Keratinocyte (primary cell): ENCODE data around the gene SSNA1. TPM values are rescaled to one million over a fixed set of nuclear protein-coding genes. Genes with fewer than 3 reads are reported as not detected.
A peak's percentile ranks its signal among the peaks of the same experiment; 100 is the strongest.

ENCODE experiments used
- DNase-seq: peaks from one replicate; pipeline ENCODE4 v3.0.0-alpha.2; 2011; ENCODE audit warnings: low read depth, missing footprints, low spot score
- FAIRE-seq: peaks from 2 replicates; lab custom pipeline; 2011; peaks lifted over from hg19 to GRCh38; lab: Jason Lieb, UNC
- H2AFZ ChIP-seq: 2 replicates; pipeline ENCODE4 v1.6.0; 2012; ENCODE audit warnings: low read length, control low read depth, inconsistent platforms; ENCODE audit not compliant: control insufficient read depth
- H3K27ac ChIP-seq: 2 replicates; pipeline ENCODE4 v1.5.1; 2011; ENCODE audit warnings: low read length; ENCODE audit not compliant: control insufficient read depth, insufficient read depth
- H3K27me3 ChIP-seq: 3 replicates; pipeline ENCODE4 v1.6.0; 2011; ENCODE audit warnings: low read length; ENCODE audit not compliant: control insufficient read depth, insufficient read depth; ENCODE audit errors: extremely low read depth
- H3K36me3 ChIP-seq, 2 experiments: 2 replicates in 1 of 2; 3 replicates in 1 of 2; pipeline ENCODE4 v1.5.1; 2011; ENCODE audit warnings: low read length in 2 of 2, mild to moderate bottlenecking in 1 of 2; ENCODE audit not compliant: control insufficient read depth in 2 of 2, insufficient read depth in 2 of 2; ENCODE audit errors: extremely low read depth in 1 of 2
- H3K4me1 ChIP-seq: 3 replicates; pipeline ENCODE4 v1.5.1; 2011; ENCODE audit warnings: low read length; ENCODE audit not compliant: control insufficient read depth, insufficient read depth; ENCODE audit errors: extremely low read depth
- H3K4me2 ChIP-seq: 3 replicates; pipeline ENCODE4 v1.6.0; 2011; ENCODE audit warnings: low read depth, low read length; ENCODE audit not compliant: control insufficient read depth, insufficient read depth; ENCODE audit errors: extremely low read depth
- H3K4me3 ChIP-seq, 3 experiments: fragments of 200-600 bp in 1 of 3; sonication (generic) in 1 of 3; 2 replicates in 2 of 3; 3 replicates in 1 of 3; pipeline ENCODE4 v1.5.1; 2011 to 2016; ENCODE audit warnings: low read length in 3 of 3, mild to moderate bottlenecking in 3 of 3, control low read depth in 2 of 3, inconsistent platforms in 1 of 3, low read depth in 1 of 3, mixed read lengths in 1 of 3, mixed run types in 1 of 3, moderate library complexity in 1 of 3; ENCODE audit not compliant: control insufficient read depth in 2 of 3, insufficient read depth in 2 of 3; ENCODE audit errors: extremely low read depth in 1 of 3
- H3K79me2 ChIP-seq: 2 replicates; pipeline ENCODE4 v1.6.0; 2012; ENCODE audit warnings: low read length; ENCODE audit not compliant: control insufficient read depth, insufficient read depth
- H3K9ac ChIP-seq: 3 replicates; pipeline ENCODE4 v1.6.0; 2011; ENCODE audit warnings: low read length; ENCODE audit not compliant: control insufficient read depth, insufficient read depth; ENCODE audit errors: extremely low read depth
- H3K9me1 ChIP-seq: 3 replicates; pipeline ENCODE4 v1.6.0; 2011; ENCODE audit warnings: low read length; ENCODE audit not compliant: control insufficient read depth, insufficient read depth; ENCODE audit errors: extremely low read depth
- H3K9me3 ChIP-seq: 2 replicates; pipeline ENCODE4 v1.5.1; 2012; ENCODE audit warnings: low read depth, low read length; ENCODE audit not compliant: control insufficient read depth
- H4K20me1 ChIP-seq: 3 replicates; pipeline ENCODE4 v1.6.0; 2011; ENCODE audit warnings: low read length; ENCODE audit not compliant: control insufficient read depth, insufficient read depth; ENCODE audit errors: extremely low read depth
- EZH2 ChIP-seq: IDR thresholded peaks from one replicate; pipeline ENCODE4 v1.6.1; 2012; ENCODE audit warnings: inconsistent platforms, mild to moderate bottlenecking, low read length, moderate library complexity
- dilution Hi-C: fragments of 300-500 bp; cut with MboI; formaldehyde crosslinking; loops from one replicate; pipeline ENCODE4 v1.7.0; 2020; ENCODE audit warnings: low sequenced_read_pairs; ENCODE audit not compliant: extremely low pct_ligation_motif_present
- polyA plus RNA-seq, 5 experiments: library from polyadenylated mRNA; depleted of rRNA in 3 of 5; stranded (reverse) in 3 of 5; stranded (forward) in 1 of 5; unstranded in 1 of 5; fragments of >200 nt; gene quantifications; 1 replicate in 1 of 5; 2 replicates in 3 of 5; 3 replicates in 1 of 5; pipeline versions ENCODE4 v1.2.1 to v1.2.3, GENCODE V29; 2011 to 2012; ENCODE audit warnings: missing spikeins in 2 of 5, low read depth in 1 of 5, low replicate concordance in 1 of 5
- TF ChIP-seq, protein P1 (sequence below), 3 experiments: IDR thresholded peaks in 1 of 3; conservative IDR thresholded peaks in 1 of 3; optimal IDR thresholded peaks in 1 of 3; 2 replicates in 2 of 3; 3 replicates in 1 of 3; pipeline versions ENCODE3 to v1.5.1; 2011; ENCODE audit warnings: low read length in 3 of 3, mild to moderate bottlenecking in 3 of 3, moderate library complexity in 2 of 3, control low read depth in 1 of 3, inconsistent platforms in 1 of 3; ENCODE audit not compliant: insufficient read depth in 2 of 3; ENCODE audit errors: extremely low read depth in 1 of 3

SSNA1 gene
- polyA plus RNA-seq, 1 donor (not counting 4 experiments of a cell fraction or from before 2014, with no cell fraction given): 45.3 TPM

DNA sequence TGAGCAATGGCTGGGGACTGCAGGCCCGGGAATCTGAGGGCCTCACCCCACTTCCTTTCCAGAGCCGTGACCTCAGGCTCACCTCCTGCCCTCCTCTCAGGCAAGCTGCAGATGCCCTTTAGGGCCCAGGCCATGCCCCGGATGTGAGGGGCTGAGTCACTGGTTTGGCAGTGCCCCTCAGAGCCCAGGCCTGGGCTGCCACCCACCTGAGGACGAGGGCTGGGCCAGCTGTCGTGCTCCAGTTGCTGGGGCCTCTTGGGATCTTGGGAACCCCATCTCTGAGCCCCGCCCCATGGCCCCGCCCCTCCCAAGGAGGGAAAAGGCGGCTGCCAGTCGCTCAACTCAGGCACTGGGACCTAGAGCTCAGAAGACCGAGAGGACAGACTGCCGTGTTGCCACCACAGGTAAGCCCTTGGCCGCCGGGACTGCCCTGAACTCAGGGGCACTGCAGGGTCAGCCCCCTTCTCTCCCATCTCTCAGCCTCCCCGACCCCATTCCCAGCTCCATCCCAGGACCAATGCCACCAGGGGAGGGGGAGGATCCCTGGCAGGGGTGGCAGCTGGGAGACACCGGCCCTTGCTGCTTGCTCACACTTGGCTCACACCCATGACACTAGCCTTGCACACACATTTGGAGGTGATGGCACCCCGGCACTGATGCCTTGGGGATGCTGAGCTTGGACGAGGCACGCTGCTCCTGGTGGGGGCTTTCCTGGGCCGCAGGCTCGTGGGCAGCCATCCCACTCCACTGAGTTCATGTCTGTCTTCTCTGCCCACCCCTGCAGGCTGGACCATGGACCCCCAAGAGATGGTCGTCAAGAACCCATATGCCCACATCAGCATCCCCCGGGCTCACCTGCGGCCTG, 36.6 kb downstream of the SSNA1 start, which contains the start of gene CYSRT1:
Gene CYSRT1 (plus strand): TSS at position 345 of the 865 bp plus-strand sequence. CDS start 448 bp downstream, at position 793.
- dilution Hi-C loops: no loop called here
- Histone ChIP-seq H4K20me1 (no peaks in the 10 kb centered on the region), H2AFZ (peak within 1 kb of the TSS; percentile 30), H3K27ac (peak within 1 kb of the TSS; percentile 75), H3K36me3 (no peaks in the 10 kb centered on the region), H3K9me3 (no peaks in the 10 kb centered on the region), H3K4me1 (peaks cover 40% of the 10 kb centered on the region), H3K4me3 (peak within 1 kb of the TSS; percentile 64 to 81 (median 71)), H3K9ac (peak within 1 kb of the TSS; percentile 80), H3K79me2 (no peaks in the 10 kb centered on the region), H3K9me1 (no peaks in the 10 kb centered on the region), H3K27me3 (peaks cover 3% of the 10 kb centered on the region), H3K4me2 (peak within 1 kb of the TSS; percentile 91)
- no peak for DNase-seq
- no peak for TF ChIP-seq EZH2
- TF ChIP-seq, protein P1, sequence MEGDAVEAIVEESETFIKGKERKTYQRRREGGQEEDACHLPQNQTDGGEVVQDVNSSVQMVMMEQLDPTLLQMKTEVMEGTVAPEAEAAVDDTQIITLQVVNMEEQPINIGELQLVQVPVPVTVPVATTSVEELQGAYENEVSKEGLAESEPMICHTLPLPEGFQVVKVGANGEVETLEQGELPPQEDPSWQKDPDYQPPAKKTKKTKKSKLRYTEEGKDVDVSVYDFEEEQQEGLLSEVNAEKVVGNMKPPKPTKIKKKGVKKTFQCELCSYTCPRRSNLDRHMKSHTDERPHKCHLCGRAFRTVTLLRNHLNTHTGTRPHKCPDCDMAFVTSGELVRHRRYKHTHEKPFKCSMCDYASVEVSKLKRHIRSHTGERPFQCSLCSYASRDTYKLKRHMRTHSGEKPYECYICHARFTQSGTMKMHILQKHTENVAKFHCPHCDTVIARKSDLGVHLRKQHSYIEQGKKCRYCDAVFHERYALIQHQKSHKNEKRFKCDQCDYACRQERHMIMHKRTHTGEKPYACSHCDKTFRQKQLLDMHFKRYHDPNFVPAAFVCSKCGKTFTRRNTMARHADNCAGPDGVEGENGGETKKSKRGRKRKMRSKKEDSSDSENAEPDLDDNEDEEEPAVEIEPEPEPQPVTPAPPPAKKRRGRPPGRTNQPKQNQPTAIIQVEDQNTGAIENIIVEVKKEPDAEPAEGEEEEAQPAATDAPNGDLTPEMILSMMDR (optimal IDR thresholded peaks at IDR 0.05 in 1 of 3, IDR thresholded peaks at IDR 0.05 in 1 of 3, conservative IDR thresholded peaks at IDR 0.05 in 1 of 3; ENCODE audit: extremely low read depth in 1 of 3, insufficient read depth in 2 of 3, low read length in 3 of 3): no peak
- no peak for FAIRE-seq

DNA sequence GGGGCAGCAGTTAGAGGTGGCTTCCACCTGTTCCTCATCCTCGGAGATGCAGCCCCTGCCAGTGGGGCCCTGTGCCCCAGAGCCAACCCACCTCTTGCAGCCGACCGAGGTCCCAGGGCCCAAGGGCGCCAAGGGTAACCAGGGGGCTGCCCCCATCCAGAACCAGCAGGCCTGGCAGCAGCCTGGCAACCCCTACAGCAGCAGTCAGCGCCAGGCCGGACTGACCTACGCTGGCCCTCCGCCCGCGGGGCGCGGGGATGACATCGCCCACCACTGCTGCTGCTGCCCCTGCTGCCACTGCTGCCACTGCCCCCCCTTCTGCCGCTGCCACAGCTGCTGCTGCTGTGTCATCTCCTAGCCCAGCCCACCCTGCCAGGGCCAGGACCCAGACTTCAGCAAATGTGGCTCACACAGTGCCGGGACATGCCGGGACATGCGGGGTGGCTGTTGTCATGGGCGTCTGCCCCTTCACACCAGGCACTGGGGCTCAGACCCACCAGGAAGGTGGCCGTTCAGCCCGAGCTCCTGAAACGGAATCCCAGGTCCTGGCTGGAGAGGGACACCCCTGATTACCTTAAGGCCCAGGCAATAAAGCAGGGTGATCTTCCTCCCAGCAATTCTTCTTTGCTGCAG, 37.3 kb downstream of the SSNA1 start:
- FAIRE-seq (no peak), DNase-seq (no peak)
- Histone ChIP-seq H3K4me1 (peaks cover 40% of the 10 kb centered on the region), H3K9ac (no peak overlapping the region), H3K4me3 (no peak overlapping the region), H4K20me1 (no peaks in the 10 kb centered on the region), H3K27me3 (peaks cover 3% of the 10 kb centered on the region), H2AFZ (no peak overlapping the region), H3K9me3 (no peaks in the 10 kb centered on the region), H3K27ac (peak overlapping the region; percentile 25), H3K9me1 (no peaks in the 10 kb centered on the region), H3K79me2 (no peaks in the 10 kb centered on the region), H3K36me3 (no peaks in the 10 kb centered on the region), H3K4me2 (peak overlapping the region; percentile 69)
- TF ChIP-seq, protein P1 (optimal IDR thresholded peaks at IDR 0.05 in 1 of 3, IDR thresholded peaks at IDR 0.05 in 1 of 3, conservative IDR thresholded peaks at IDR 0.05 in 1 of 3; ENCODE audit: extremely low read depth in 1 of 3, insufficient read depth in 2 of 3, low read length in 3 of 3): no peak
- no peak for TF ChIP-seq EZH2
- dilution Hi-C loops: no loop called here
